ENCODE data around the gene CMSS1.

- TF ChIP-seq CTCF (IDR thresholded peaks at IDR 0.05; ENCODE audit: low read length) (no peak), EZH2 (IDR thresholded peaks at IDR 0.05; ENCODE audit: borderline replicate concordance, low read length) (no peak)
Observed at GRCh38 chr3:100010087-100010417, 192.4 kb downstream of the CMSS1 start.

All from OCI-LY1 (cell line).